H1 (cell line): ENCODE data around the gene TMEM161B. TPM values are rescaled to one million over a fixed set of nuclear protein-coding genes. Genes with fewer than 3 reads are reported as not detected.

Experiments used
- ASH2L ChIP-seq: fragments of 200-600, 300-600 bp; sonication (generic); IDR thresholded peaks from one replicate; pipeline ENCODE4 v1.7.1; 2017; ENCODE audit warnings: low read length
- E2F6 ChIP-seq: IDR thresholded peaks from 2 replicates; pipeline ENCODE4 v1.6.1; 2012; ENCODE audit warnings: inconsistent platforms
- EP300 ChIP-seq, 2 experiments: IDR thresholded peaks; 1 replicate in 1 of 2; 2 replicates in 1 of 2; pipeline ENCODE4 v1.6.1; 2011 to 2012; ENCODE audit warnings: low read depth in 2 of 2, low read length in 2 of 2, mild to moderate bottlenecking in 2 of 2, borderline replicate concordance in 1 of 2, inconsistent platforms in 1 of 2, moderate library complexity in 1 of 2
- POU5F1 ChIP-seq: IDR thresholded peaks from 2 replicates; pipeline ENCODE4 v1.6.1; 2011; ENCODE audit warnings: low read depth, mild to moderate bottlenecking, low read length, moderate library complexity
- RNF2 ChIP-seq: fragments of 200-900, 300-1000 bp; sonication (generic); IDR thresholded peaks from 2 replicates; pipeline ENCODE4 v1.7.1; 2016; ENCODE audit warnings: borderline replicate concordance, low read depth, mild to moderate bottlenecking, antibody characterized with exemption, low read length; ENCODE audit not compliant: poor library complexity, severe bottlenecking; ENCODE audit errors: missing control alignments
- SIN3A ChIP-seq, 2 experiments: IDR thresholded peaks in 1 of 2; conservative IDR thresholded peaks in 1 of 2; 2 replicates each; pipeline ENCODE4 v1.6.1; 2011 to 2012; ENCODE audit warnings: low read length in 2 of 2, improper control_type of control experiment in 1 of 2, low read depth in 1 of 2, mild to moderate bottlenecking in 1 of 2
- TAF7 ChIP-seq: optimal IDR thresholded peaks from 2 replicates; pipeline ENCODE3; 2011; ENCODE audit warnings: low read depth, mild to moderate bottlenecking, inconsistent platforms, low read length, moderate library complexity, borderline replicate concordance
- YY1 ChIP-seq: IDR thresholded peaks from 2 replicates; pipeline ENCODE4 v1.6.1; 2011; ENCODE audit warnings: low read depth, mild to moderate bottlenecking, low read length
- polyA plus RNA-seq, 7 experiments: library from polyadenylated mRNA; depleted of rRNA in 3 of 7; stranded (reverse) in 5 of 7; unstranded in 2 of 7; fragments of >200 nt in 5 of 7; fragments of 200-250 nt in 2 of 7; gene quantifications; 1 replicate in 5 of 7; 2 replicates in 1 of 7; 4 replicates in 1 of 7; pipeline versions ENCODE4 v1.2.1 to v1.2.3, GENCODE V29; 2011 to 2013; ENCODE audit warnings: missing spikeins in 2 of 7, mixed read lengths in 2 of 7
- total RNA-seq: library from RNA; stranded (reverse); fragmentation: NEBNext Ultra II Directional; extraction: Animal tissue kit (Norgen Biotek cat#: 25700); gene quantifications from 2 replicates; pipeline ENCODE4 v1.2.1, GENCODE V29; 2021
- TF ChIP-seq, protein P1 (sequence below): fragments of 300-600 bp; sonication (generic); IDR thresholded peaks from 2 replicates; pipeline ENCODE4 v1.7.1; 2012; ENCODE audit warnings: low read length, moderate library complexity, mild to moderate bottlenecking, inconsistent platforms; ENCODE audit not compliant: insufficient replicate concordance

The TMEM161B gene
- total and polyA plus RNA-seq, 2 of the 8 experiments (the other 6 are each of a cell fraction or from before 2014, with no cell fraction given): 7.4 to 13.8 TPM

- TF ChIP-seq, protein P1, sequence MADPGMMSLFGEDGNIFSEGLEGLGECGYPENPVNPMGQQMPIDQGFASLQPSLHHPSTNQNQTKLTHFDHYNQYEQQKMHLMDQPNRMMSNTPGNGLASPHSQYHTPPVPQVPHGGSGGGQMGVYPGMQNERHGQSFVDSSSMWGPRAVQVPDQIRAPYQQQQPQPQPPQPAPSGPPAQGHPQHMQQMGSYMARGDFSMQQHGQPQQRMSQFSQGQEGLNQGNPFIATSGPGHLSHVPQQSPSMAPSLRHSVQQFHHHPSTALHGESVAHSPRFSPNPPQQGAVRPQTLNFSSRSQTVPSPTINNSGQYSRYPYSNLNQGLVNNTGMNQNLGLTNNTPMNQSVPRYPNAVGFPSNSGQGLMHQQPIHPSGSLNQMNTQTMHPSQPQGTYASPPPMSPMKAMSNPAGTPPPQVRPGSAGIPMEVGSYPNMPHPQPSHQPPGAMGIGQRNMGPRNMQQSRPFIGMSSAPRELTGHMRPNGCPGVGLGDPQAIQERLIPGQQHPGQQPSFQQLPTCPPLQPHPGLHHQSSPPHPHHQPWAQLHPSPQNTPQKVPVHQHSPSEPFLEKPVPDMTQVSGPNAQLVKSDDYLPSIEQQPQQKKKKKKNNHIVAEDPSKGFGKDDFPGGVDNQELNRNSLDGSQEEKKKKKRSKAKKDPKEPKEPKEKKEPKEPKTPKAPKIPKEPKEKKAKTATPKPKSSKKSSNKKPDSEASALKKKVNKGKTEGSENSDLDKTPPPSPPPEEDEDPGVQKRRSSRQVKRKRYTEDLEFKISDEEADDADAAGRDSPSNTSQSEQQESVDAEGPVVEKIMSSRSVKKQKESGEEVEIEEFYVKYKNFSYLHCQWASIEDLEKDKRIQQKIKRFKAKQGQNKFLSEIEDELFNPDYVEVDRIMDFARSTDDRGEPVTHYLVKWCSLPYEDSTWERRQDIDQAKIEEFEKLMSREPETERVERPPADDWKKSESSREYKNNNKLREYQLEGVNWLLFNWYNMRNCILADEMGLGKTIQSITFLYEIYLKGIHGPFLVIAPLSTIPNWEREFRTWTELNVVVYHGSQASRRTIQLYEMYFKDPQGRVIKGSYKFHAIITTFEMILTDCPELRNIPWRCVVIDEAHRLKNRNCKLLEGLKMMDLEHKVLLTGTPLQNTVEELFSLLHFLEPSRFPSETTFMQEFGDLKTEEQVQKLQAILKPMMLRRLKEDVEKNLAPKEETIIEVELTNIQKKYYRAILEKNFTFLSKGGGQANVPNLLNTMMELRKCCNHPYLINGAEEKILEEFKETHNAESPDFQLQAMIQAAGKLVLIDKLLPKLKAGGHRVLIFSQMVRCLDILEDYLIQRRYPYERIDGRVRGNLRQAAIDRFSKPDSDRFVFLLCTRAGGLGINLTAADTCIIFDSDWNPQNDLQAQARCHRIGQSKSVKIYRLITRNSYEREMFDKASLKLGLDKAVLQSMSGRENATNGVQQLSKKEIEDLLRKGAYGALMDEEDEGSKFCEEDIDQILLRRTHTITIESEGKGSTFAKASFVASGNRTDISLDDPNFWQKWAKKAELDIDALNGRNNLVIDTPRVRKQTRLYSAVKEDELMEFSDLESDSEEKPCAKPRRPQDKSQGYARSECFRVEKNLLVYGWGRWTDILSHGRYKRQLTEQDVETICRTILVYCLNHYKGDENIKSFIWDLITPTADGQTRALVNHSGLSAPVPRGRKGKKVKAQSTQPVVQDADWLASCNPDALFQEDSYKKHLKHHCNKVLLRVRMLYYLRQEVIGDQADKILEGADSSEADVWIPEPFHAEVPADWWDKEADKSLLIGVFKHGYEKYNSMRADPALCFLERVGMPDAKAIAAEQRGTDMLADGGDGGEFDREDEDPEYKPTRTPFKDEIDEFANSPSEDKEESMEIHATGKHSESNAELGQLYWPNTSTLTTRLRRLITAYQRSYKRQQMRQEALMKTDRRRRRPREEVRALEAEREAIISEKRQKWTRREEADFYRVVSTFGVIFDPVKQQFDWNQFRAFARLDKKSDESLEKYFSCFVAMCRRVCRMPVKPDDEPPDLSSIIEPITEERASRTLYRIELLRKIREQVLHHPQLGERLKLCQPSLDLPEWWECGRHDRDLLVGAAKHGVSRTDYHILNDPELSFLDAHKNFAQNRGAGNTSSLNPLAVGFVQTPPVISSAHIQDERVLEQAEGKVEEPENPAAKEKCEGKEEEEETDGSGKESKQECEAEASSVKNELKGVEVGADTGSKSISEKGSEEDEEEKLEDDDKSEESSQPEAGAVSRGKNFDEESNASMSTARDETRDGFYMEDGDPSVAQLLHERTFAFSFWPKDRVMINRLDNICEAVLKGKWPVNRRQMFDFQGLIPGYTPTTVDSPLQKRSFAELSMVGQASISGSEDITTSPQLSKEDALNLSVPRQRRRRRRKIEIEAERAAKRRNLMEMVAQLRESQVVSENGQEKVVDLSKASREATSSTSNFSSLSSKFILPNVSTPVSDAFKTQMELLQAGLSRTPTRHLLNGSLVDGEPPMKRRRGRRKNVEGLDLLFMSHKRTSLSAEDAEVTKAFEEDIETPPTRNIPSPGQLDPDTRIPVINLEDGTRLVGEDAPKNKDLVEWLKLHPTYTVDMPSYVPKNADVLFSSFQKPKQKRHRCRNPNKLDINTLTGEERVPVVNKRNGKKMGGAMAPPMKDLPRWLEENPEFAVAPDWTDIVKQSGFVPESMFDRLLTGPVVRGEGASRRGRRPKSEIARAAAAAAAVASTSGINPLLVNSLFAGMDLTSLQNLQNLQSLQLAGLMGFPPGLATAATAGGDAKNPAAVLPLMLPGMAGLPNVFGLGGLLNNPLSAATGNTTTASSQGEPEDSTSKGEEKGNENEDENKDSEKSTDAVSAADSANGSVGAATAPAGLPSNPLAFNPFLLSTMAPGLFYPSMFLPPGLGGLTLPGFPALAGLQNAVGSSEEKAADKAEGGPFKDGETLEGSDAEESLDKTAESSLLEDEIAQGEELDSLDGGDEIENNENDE: no peak
- TF ChIP-seq POU5F1: no peak
- TF ChIP-seq SIN3A (conservative IDR thresholded peaks at IDR 0.05 in 1 of 2, IDR thresholded peaks at IDR 0.05 in 1 of 2; ENCODE audit: low read depth in 1 of 2, low read length in 2 of 2): no peak
- no peak for TF ChIP-seq ASH2L
- no peak for TF ChIP-seq E2F6
- TF ChIP-seq YY1: no peak
- no peak for TF ChIP-seq RNF2
- no peak for TF ChIP-seq TAF7
- no peak for TF ChIP-seq EP300 (IDR thresholded peaks at IDR 0.05; ENCODE audit: borderline replicate concordance in 1 of 2, low read depth in 2 of 2, low read length in 2 of 2)
Observed at GRCh38 chr5:88251048-88251711, 17.5 kb downstream of the TMEM161B start (continued).
